SU-DHL-6 (cell line): Measurements from ENCODE around the gene GMDS.

Source experiments
- CTCF ChIP-seq: fragments of 200-600 bp; sonication (generic); IDR thresholded peaks from one replicate; pipeline ENCODE4 v1.5.1; 2017; ENCODE audit warnings: antibody characterized with exemption, mild to moderate bottlenecking, low read length, moderate library complexity; ENCODE audit not compliant: insufficient read depth, poor library complexity, severe bottlenecking
- EZH2phosphoT487 ChIP-seq: fragments of 200-600 bp; sonication (generic), shearing (Covaris generic); conservative IDR thresholded peaks from 2 replicates; pipeline ENCODE4 v1.6.1; 2018; ENCODE audit warnings: mild to moderate bottlenecking, antibody characterized with exemption, low read length, moderate library complexity, mixed read lengths

- TF ChIP-seq CTCF (no peak), EZH2phosphoT487 (no peak)
Observed at GRCh38 chr6:1933292-1933691, 312.1 kb downstream of the GMDS start.
